Sigmoid colon (tissue), 4 donors: Measurements from ENCODE around the gene CFAP97D2.

ENCODE experiments used
- CTCF ChIP-seq, 4 experiments: fragments of 450-650 bp in 3 of 4; fragments of 200-600 bp in 1 of 4; IDR thresholded peaks; one replicate each; pipeline ENCODE4 v1.5.1; 2016 to 2019; ENCODE audit warnings: antibody characterized with exemption in 4 of 4, mild to moderate bottlenecking in 3 of 4, moderate library complexity in 2 of 4
- EP300 ChIP-seq, 4 donors: sonication (generic); formaldehyde crosslinking; IDR thresholded peaks; one replicate each; pipeline ENCODE4 v1.6.1; 2017; ENCODE audit warnings: antibody characterized with exemption in 4 of 4
- POLR2A ChIP-seq, 2 donors: fragments of 450-650 bp; IDR thresholded peaks; one replicate each; pipeline ENCODE4 v1.6.1; 2016; ENCODE audit warnings: antibody characterized with exemption in 2 of 2, mild to moderate bottlenecking in 2 of 2, moderate library complexity in 2 of 2
- POLR2AphosphoS5 ChIP-seq, 4 donors: sonication (generic); formaldehyde crosslinking; IDR thresholded peaks; one replicate each; pipeline ENCODE4 v1.6.1; 2017; ENCODE audit warnings: antibody characterized with exemption in 4 of 4

GRCh38 chr13:114161644-114162532 lies 17.2 kb upstream of the CFAP97D2 start:
- TF ChIP-seq POLR2A (IDR thresholded peaks at IDR 0.05) = no peak
- no peak for TF ChIP-seq CTCF (IDR thresholded peaks at IDR 0.05)
- no peak for TF ChIP-seq EP300 (IDR thresholded peaks at IDR 0.05)
- peak in 1 of 4 donors; percentile 32 for TF ChIP-seq POLR2AphosphoS5 (IDR thresholded peaks at IDR 0.05)
